Body of pancreas (tissue), 4 donors: ENCODE results near the gene LIN7C. TPM values are rescaled to one million over a fixed set of nuclear protein-coding genes. Genes with fewer than 3 reads are reported as not detected.

Experiments
- ATAC-seq: fragments of 150-250 bp; one replicate; pipeline ENCODE4 v1.9.1; 2016
- DNase-seq, 4 donors: peaks; one replicate each; pipeline ENCODE4 v3.0.0-alpha.2; 2019
- H3K27ac ChIP-seq, 4 donors: fragments of 200-600 bp; sonication (generic); 1 replicate in 3 of 4; 2 replicates in 1 of 4; pipeline versions ENCODE4 v1.5.1 to v1.6.1; 2016 to 2019; ENCODE audit warnings: mild to moderate bottlenecking in 1 of 4, mixed read lengths in 1 of 4, moderate library complexity in 1 of 4
- H3K27me3 ChIP-seq, 2 donors: fragments of 200-600 bp; sonication (generic); one replicate each; pipeline ENCODE4 v1.6.0; 2016; ENCODE audit warnings: mild to moderate bottlenecking in 1 of 2
- H3K36me3 ChIP-seq, 2 donors: fragments of 200-600 bp; sonication (generic); replicated peaks in 1 of 2; 2 replicates each; pipeline ENCODE4 v1.5.1; 2016; ENCODE audit warnings: low read depth in 2 of 2; ENCODE audit not compliant: insufficient read depth in 1 of 2
- H3K4me1 ChIP-seq: fragments of 200-600 bp; sonication (generic); one replicate; pipeline ENCODE4 v1.6.0; 2016
- H3K4me3 ChIP-seq, 2 donors: fragments of 200-600 bp; sonication (generic); 1 replicate in 1 of 2; 2 replicates in 1 of 2; pipeline ENCODE4 v1.5.1; 2016 to 2019
- H3K9me3 ChIP-seq, 3 donors: fragments of 200-600 bp; sonication (generic); 1 replicate in 2 of 3; 2 replicates in 1 of 3; pipeline ENCODE4 v1.5.1; 2016
- POLR2A ChIP-seq, 3 donors: fragments of 450-650 bp; IDR thresholded peaks; one replicate each; pipeline ENCODE4 v1.6.1; 2016; ENCODE audit warnings: antibody characterized with exemption in 3 of 3, mild to moderate bottlenecking in 2 of 3
- WGBS, 2 donors: methylation state at CpG; one replicate each; pipeline ENCODE4 v1.1.5; 2017; 5-methylcytosine and 5-hydroxymethylcytosine counted together
- intact Hi-C: fragments of 100-400 bp; cut with DNase I; formaldehyde crosslinking; loops from one replicate; pipeline ENCODE4 v1.15.1; 2023
- total RNA-seq, 2 donors: library from RNA; depleted of rRNA; stranded (reverse); fragments of >200 nt; gene quantifications; one replicate each; pipeline ENCODE4 v1.1.0, GENCODE V29; 2016
- TF ChIP-seq, protein P1 (sequence below), 7 experiments: fragments of 450-650 bp in 4 of 7; fragments of 200-600 bp in 3 of 7; sonication (generic) in 3 of 7; IDR thresholded peaks; one replicate each; pipeline ENCODE4 v1.5.1; 2016 to 2019; ENCODE audit warnings: antibody characterized with exemption in 7 of 7

The LIN7C gene
- total RNA-seq, 2 donors from 2014 or later = 17.5 to 27.8 TPM

DNA sequence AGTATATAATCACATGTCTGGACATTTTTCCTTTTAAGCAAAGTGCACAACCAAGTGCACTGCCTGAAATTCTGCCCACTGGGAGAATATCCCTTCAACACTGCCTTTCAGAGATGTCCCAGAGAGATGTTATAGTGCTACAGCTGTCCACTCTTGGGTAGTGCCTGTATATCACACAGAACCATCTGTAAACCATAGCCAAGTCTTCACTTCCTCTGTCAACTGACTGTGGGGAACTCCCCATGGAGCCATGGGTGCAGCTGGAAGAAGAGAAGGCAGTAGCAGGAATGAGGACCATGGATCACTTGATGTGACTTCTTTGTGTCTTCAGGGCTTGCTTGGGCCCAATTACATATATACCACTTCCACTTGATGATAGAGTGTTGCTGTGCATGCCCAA lies 44.6 kb upstream of the LIN7C start:
- Histone ChIP-seq H3K27me3 (no peaks in the 10 kb centered on the region), H3K27ac (no peak overlapping the region), H3K36me3 (no peaks in the 10 kb centered on the region), H3K9me3 (no peaks in the 10 kb centered on the region), H3K4me3 (no peak overlapping the region), H3K4me1 (no peaks in the 10 kb centered on the region)
- no peak for DNase-seq
- intact Hi-C loops = no loop called here
- no peak for ATAC-seq
- TF ChIP-seq, protein P1, sequence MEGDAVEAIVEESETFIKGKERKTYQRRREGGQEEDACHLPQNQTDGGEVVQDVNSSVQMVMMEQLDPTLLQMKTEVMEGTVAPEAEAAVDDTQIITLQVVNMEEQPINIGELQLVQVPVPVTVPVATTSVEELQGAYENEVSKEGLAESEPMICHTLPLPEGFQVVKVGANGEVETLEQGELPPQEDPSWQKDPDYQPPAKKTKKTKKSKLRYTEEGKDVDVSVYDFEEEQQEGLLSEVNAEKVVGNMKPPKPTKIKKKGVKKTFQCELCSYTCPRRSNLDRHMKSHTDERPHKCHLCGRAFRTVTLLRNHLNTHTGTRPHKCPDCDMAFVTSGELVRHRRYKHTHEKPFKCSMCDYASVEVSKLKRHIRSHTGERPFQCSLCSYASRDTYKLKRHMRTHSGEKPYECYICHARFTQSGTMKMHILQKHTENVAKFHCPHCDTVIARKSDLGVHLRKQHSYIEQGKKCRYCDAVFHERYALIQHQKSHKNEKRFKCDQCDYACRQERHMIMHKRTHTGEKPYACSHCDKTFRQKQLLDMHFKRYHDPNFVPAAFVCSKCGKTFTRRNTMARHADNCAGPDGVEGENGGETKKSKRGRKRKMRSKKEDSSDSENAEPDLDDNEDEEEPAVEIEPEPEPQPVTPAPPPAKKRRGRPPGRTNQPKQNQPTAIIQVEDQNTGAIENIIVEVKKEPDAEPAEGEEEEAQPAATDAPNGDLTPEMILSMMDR (IDR thresholded peaks at IDR 0.05) = no peak
- TF ChIP-seq POLR2A (IDR thresholded peaks at IDR 0.05) = no peak

DNA sequence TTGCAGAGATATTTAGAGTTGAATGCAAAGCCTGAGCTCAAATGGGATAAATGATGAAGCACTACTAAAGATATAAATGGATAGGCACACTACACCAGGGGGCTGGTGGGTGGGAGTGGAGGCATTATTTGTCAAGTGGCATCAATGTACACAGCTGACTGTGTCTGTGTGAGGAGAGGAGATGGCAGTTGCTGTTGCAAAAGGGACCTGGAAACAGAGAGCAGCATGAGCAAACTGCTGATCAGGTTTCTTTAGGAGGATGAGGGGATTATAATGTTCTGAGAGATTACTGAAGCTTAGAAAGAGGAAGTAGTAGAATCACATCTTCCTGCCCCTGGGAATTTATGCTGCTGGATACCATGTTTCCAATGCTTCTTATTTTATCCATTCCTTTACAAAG lies 39.4 kb upstream of the LIN7C start:
- DNase-seq = no peak
- no peaks in the 10 kb centered on the region for H3K27me3 ChIP-seq
- ATAC-seq = no peak
- H3K4me3 ChIP-seq = no peak overlapping the region
- no peak for TF ChIP-seq POLR2A (IDR thresholded peaks at IDR 0.05)
- TF ChIP-seq, protein P1 (IDR thresholded peaks at IDR 0.05) = no peak
- no peak overlapping the region for H3K27ac ChIP-seq
- no peaks in the 10 kb centered on the region for H3K9me3 ChIP-seq
- intact Hi-C loops = no loop called here
- H3K4me1 ChIP-seq = no peaks in the 10 kb centered on the region
- H3K36me3 ChIP-seq = no peaks in the 10 kb centered on the region

DNA sequence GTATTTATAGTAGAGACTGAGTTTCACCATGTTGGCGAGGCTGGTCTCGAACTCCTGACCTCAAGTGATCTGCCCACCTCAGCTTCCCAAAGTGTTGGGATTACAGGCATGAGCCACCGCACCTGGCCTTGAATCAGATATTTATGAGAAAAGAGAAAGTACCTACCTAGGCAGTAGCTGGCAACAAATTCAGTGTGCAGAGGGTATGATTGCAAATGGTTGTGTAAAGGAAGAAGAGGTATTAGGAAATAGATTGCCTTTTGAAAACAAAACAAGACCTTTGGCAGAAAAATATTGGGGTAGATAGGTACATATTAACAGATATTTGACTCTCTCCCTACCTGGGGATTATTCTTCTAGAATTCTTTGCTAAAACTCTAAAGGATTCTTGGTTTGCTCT lies 38.5 kb upstream of the LIN7C start:
- WGBS, 2 donors = 87 to 92% methylated on average over 3 of the region's 3 CpGs

DNA sequence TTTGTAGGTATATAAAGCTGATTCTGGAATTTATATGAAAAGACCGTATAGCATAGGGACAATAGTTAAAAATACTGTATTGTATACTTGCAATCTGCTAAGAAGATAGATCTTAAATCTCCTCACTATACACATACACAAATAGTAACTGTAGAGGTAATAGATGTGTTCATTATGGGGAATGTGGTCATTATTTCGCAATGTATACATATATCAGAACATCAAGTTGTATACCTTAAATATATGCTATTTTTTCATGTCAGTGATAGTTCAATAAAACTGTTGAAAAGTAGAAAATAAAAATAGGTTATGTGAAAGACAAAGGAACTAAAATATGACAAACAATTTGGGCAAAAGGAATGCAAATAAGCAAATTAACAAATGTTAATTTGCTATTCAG lies 35.2 kb upstream of the LIN7C start:
- H3K9me3 ChIP-seq = no peaks in the 10 kb centered on the region
- no peak overlapping the region for H3K27ac ChIP-seq
- no peaks in the 10 kb centered on the region for H3K27me3 ChIP-seq
- H3K4me1 ChIP-seq = no peaks in the 10 kb centered on the region
- H3K4me3 ChIP-seq = no peak overlapping the region
- no peak for DNase-seq
- TF ChIP-seq, protein P1 (IDR thresholded peaks at IDR 0.05) = no peak
- no peak for TF ChIP-seq POLR2A (IDR thresholded peaks at IDR 0.05)
- WGBS, 2 donors = 97 to 99% methylated on average over 2 of the region's 2 CpGs
- no peaks in the 10 kb centered on the region for H3K36me3 ChIP-seq
- intact Hi-C loops = no loop called here
- ATAC-seq = no peak

More for the DNA sequence above, 38.5 kb upstream of the LIN7C start:
- Histone ChIP-seq H3K4me3 (no peak overlapping the region), H3K4me1 (no peaks in the 10 kb centered on the region), H3K27me3 (no peaks in the 10 kb centered on the region), H3K36me3 (no peaks in the 10 kb centered on the region), H3K9me3 (no peaks in the 10 kb centered on the region), H3K27ac (no peak overlapping the region)
- ATAC-seq = no peak
- intact Hi-C loops = no loop called here
- TF ChIP-seq, protein P1 (IDR thresholded peaks at IDR 0.05) = no peak
- TF ChIP-seq POLR2A (IDR thresholded peaks at IDR 0.05) = no peak
- no peak for DNase-seq

DNA sequence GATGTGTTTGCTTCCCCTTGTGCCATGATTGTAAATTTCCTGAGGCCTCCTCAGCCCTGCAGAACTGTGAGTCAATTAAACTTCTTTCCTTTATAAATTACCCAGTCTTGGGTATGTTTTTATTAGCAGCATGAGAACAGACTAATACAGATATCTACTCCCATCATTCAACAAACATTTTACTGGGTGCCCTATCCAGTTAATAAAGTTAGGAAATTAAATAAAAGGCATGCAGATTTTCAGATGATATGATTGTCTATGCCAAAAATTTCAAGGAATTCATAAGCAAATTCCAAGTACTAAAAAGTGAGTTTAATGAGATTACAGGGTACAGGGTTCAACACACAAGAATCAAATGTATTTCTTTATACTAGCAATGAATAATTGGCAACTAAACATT lies 33.5 kb upstream of the LIN7C start:
- intact Hi-C loops = no loop called here
- H3K4me1 ChIP-seq = no peaks in the 10 kb centered on the region
- TF ChIP-seq POLR2A (IDR thresholded peaks at IDR 0.05) = no peak
- TF ChIP-seq, protein P1 (IDR thresholded peaks at IDR 0.05) = no peak
- no peaks in the 10 kb centered on the region for H3K9me3 ChIP-seq
- no peak for ATAC-seq
- H3K27ac ChIP-seq = no peak overlapping the region
- no peaks in the 10 kb centered on the region for H3K36me3 ChIP-seq
- DNase-seq = no peak
- no peak overlapping the region for H3K4me3 ChIP-seq
- no peaks in the 10 kb centered on the region for H3K27me3 ChIP-seq
